Ecto neural progenitor cell (in vitro differentiated cells): Measurements from ENCODE around the gene FCRL6.
A peak's percentile ranks its signal among the peaks of the same experiment; 100 is the strongest.

Experiments
- DNase-seq: peaks from one replicate; pipeline ENCODE4 v3.0.0-alpha.2; 2018; ENCODE audit warnings: low spot score

The FCRL6 gene

DNA sequence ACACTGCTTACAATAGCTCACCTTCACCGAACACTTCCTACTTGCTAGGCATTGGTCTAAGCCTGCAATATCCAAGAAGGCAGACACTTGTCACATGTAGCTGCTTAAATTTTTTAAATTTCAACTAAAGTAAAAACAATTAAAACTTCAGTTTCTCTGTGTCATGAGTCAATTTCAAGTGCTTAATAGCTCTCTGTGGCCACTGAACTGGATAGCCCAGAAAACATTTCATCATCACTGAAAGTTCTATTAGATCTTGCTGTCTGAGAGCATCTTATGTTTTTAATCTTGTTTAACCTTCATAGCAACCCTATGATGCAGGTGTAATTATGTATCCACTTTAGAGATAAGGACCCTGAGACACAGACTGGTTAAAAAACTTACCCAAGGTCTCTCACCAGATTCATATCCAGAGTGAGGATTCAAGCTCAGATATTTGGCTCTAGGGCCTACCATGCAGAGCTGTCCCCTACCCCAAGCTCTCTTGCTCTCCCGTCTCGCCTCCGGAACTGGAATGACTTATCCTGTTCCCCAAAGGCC lies 2.6 kb upstream of the FCRL6 start:
- DNase-seq, result no peak

DNA sequence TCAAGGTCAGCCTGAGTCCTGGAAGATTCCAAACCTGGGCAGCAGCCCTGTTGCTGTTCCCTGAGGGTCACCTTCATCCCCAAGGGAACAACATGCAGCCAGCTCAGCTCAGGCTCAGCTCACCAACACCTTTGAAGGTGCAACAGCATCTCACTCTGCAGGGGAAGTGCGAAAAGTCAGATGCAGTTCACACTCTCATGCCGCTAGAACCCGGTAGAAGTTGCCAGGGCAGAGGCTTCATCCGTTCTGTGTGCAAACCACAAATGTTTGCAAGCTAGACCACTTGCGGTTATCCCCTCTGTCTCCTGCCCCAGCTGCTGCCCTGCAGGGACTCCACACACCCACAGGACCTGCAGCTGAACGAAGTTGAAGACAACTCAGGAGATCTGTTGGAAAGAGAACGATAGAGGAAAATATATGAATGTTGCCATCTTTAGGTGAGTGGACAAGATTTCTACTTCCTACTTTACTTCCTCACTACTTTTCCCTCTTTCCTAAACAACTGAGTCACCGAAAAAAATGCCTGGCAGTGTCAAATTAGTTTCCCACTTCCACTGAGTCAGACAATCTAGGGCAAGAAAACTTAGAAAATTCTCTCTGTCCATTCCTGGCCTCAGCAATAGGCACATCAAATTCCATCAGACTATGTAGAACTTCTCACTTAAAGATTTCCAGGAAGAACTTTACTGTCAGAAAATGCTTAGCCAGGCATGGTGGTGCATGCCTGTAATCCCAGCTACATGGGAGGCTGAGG lies 1.8 kb upstream of the FCRL6 start:
- DNase-seq, result no peak

DNA sequence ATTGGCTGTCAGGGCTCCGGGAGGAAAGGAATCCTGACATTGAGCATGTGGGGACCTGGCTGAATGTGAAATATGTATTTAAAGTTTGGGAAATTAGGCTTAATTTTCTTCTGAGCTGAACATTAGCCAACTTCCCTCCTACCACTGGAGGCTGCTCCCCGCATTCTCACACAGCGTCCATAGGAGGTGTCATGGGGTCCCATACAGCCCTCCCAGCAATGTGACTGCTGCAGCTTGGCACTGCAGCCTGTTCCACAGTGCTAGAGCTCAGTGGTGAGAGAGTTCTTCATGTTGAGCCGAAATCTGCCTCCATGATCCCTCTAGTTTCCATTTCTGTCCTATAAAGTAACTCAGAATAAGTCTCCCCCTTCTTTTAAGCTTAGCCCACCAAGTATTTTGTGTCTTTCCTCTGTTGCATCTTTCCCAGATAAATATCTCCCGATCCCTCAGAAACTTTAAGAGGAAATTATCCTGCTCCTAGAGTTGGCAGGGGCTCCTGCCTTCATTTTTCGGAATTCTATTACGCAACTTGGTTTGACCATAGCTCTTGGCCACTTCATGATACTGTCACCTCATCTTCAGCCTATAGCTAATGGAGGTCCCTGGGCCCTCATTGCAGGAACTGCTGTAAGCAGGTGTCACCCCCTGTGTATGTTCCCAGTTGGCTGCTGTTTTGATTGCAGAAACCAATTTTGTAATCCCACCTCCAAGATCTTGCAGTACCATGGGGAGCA lies 2.0 kb downstream of the FCRL6 start:
- DNase-seq, result no peak

DNA sequence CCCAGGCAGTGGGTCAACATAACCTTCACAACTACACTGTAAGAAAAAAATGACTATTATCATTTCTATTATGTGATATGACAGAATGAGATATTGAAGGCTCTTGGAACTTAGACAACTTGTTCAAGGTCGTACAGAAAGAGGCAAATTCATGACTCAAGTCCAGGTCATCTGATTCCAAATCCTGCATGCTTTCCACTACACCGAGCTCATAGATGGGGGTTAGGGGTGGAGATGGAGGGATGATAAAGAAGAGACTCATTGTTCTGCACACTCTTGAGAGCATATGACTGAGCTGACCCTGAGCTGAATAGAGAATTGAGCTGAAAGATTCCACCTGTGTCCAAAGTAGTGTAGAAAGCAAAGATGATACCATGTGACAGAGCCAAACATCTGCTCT lies 2.8 kb downstream of the FCRL6 start:
- no peak for DNase-seq

DNA sequence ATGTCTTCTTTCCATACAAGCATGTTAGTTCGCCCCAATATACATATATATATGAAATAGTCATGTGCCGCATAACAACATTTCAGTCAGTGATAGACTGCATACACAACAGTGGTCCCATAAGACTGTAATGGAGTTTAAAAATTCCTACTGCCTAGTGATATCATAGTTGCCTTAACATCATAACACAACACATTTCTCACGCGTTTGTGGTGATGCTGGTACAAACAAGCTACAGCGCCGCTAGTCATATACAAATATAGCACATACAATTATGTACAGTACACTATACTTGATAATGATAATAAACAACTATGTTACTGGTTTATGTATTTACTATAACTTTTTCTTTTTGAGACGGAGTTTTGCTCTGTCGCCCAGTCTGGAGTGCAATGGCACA lies 13.8 kb downstream of the FCRL6 start:
- DNase-seq, result no peak

DNA sequence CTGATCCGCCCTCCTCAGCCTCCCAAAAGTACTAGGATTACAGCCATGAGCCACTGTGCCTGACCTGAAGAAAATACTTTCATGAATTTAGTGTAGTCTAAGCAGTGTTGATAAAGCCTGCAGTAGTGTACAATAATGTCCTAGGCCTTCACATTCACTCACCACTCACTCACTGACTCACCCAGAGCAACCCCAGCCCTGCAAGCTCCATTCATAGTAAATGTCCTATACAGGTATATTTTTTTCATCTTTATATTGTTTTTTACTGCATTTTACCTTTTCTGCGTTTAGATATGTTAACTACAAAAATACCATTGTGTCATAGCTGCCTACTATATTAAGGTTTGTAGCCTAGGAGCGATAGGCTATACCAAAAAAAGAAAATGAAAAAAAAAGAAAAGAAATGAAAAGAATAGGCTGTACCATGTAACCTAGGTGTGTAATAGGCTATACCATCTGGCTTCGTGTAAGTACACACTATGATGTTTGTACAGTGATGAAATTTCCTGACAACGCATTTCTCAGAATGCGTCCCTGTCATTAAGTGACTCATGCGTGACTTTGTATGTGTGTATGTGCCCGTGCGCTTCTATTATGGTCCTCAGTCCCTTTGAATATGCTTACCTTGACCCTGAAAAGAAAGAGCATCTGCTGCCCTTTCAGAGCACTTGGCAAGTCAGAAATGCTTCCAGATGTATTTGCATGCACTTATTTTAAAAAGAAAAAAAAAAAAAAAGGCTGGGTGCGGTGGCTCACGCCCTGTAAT lies 15.3 kb downstream of the FCRL6 start:
- no peak for DNase-seq

DNA sequence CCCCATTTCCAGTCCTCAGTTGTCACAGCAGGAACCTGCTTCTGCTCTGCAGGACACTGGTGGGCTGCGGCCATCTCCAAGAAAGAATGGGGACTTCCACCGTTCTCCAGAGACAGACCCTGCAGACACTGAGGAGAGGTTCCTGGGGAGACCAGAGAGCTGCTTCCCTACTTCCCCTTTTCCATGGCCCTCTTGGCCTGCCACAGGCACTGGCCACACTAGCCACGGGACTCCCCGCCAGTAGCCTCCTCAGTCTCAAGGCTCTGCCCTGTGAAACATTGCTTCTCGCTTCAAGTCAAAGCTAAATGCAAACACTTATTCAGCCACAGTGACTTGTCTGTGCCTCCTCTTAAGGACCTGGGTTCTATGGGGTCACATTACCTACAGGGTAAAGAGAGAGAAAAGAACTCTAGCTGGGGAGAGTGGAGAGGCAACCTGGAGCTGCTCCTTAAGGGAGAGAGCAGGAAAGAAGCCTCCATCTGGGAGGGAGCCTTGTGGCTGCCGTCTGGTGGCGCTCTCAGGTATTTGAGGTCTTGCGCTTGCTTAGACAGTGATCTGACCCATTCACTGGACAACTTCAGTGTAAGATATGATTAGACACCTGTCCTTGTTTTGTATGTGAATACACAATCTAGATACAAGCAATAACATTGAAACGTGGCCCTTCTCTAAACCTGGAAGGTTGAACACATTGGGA lies 19.2 kb downstream of the FCRL6 start:
- DNase-seq, result no peak

DNA sequence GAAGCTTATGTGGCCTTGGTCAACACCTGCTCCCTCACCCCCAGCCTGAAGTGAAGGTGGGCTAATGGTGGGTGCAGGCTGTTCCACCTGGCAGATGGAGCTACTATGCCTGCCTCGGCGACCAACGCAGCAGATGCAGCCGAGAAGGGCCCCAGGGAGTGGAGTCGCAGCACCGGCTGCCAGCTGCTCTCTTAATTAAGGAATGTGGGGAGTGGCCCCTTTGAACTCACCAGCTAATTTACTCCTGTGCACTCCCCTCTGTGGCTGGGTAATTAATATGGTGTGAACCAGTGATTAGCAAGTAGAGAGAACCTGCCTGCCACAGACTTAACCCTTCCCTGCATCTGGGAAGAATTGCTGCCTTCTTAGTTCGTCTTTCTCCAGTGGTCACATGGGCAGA lies 21.2 kb downstream of the FCRL6 start:
- DNase-seq, result no peak

DNA sequence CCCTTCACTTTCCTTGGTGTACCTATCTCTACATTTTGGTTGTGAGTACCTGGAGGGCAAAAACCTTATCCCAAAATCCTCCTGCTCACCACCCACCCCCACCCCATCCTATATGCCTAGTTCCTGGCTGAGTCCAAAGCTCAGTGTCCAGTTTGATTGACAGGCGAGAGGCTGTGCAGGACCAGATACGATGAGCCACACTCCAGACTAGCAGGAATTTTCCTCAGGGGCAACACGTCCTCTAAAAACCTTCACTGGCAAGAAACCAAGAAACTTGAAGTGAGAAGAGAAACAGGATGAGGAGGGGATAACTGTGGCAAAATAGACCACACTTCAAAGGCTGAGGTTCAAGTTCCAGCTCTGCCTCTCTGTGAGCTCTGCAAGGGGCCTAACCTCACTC lies 23.4 kb downstream of the FCRL6 start:
- DNase-seq, result no peak

DNA sequence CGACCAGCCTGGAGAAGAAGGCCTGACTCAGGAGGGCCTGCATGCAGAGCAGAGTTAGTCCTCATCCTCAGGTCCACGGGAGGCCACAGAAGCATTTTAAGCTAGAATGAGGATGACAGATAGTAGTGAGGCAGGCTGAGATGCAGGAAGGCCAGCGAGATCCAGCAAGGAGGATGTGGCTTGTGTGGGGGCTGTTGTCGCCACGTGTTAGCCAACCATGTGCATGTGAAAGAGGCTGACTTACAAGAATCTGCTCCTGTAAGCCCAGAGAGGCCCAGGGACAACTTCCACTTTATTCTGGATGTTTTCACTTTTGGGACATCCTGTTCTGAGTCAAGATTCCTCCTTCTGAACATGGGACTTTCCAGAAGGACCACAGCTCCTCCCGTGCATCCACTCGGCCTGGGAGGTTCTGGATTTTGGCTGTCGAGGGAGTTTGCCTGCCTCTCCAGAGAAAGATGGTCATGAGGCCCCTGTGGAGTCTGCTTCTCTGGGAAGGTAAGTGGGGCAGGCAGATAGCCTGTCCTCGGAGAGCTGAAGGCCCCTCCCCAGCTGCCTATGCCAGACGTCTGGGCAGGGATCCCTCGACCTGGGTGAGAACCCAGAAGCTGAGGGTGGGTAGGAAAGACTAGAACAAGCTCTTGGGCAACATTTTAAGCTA lies 24.4 kb downstream of the FCRL6 start, which contains the start of gene SLAMF8:
Gene SLAMF8, plus strand, starts transcription at position 433 of the 661 bp plus-strand sequence. Its CDS starts 26 bp downstream, at position 459.
- DNase-seq, result no peak

DNA sequence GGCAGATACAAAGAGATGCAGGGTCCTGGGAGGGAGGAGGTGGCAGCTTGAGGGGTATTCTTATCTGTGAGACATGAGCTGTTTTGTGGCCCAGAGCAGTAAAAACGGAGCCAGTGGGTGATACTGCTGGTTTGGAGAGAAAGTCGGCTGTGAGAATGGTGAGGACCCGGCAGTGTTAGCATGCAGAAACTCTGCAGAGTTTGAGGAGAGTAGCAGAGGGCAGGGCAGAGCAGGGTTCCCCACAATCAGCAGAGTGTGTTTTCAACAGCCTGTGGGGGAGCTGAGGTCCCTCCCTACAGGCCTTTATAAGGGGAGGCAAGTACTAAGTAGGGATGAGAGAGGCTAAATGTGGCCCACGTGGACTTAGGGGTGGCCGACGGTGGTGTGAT lies 24.9 kb downstream of the FCRL6 start:
- DNase-seq, result no peak

DNA sequence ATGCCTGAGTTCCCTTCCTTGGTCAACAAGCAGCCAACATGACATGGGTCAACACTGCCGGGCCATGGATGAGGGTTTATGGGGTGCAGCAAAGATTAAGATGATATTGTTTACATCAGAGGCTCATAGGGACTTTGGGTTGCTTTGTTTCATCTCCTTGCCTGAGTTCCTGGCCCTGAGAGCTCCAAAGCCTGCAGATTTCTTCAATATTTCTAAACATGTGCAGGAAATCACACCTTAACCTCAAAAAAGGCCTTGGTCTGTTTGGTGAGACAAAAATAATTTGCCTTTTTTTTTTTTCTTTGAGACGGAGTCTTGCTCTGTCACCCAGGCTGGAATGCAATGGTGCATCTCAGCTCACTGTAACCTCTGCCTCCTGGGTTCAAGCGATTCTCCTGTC lies 25.4 kb downstream of the FCRL6 start:
- no peak for DNase-seq

DNA sequence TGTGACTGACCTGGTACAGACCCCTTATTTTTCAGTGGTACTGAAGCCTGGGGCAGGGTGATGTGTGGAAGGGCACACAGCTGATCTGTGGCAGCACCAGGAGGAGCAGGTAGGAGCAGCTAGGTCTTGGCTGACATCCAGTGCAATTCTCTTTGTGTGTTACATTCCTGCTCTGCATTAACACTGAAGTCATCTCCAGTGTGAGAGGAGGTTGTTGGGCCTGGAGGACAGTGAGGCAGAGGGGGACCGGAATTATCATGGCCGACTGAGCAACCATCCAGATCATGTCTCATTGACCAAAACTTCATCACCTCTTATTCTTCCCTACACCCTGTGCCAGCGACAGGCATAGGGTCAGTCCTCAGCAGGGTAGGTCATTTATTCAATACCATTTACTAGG lies 26.0 kb downstream of the FCRL6 start:
- DNase-seq, result no peak

DNA sequence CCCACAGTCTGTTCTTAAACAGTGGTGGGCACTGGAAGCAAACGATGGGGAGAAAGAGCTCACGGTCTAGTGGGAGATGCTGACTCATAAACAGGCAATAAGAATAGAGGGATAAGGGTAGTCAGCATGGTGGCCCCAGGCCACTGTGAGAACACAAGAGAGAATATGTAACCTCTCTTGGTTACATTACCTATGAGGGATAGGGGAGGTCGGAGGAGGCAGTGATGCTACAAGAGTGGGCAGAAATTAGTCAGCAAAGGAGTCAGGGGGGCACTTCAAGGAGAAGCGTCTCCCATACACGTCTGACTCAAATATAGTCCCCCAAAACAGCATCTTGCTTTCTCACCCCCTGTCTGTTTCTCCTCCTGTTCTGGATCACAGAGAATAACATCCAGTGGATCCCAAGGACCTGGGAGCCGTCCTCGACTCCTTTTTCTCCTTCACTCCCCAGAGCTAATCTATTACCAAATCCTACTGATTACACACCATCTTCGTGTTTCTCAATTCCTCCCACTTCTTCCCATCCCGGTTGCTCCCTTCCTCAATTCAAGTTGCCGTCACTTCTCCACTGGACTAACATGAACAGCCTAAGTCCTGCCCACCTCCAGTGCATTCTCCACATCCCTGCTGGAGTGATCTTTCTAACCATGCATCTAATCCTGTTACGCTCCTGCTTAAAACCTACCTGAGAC lies 26.6 kb downstream of the FCRL6 start:
- no peak for DNase-seq

DNA sequence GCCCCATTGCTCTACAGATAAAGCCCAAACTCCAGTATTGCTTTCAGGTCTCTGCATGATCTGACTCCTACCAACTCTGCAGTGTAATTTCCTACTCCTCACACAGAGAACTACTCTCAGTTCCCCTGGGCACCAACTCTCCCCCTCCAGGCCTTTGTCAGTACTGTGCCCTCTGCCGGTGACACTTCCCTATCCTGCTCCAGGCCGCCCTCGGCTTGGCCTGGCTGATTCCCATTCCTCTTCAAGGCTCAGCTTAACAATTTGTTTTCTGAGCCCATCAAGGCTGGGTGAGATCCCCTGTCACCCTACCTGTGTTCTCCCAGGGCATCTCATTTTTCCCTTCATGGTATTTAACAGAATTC lies 27.1 kb downstream of the FCRL6 start:
- DNase-seq, result peak; percentile 68

DNA sequence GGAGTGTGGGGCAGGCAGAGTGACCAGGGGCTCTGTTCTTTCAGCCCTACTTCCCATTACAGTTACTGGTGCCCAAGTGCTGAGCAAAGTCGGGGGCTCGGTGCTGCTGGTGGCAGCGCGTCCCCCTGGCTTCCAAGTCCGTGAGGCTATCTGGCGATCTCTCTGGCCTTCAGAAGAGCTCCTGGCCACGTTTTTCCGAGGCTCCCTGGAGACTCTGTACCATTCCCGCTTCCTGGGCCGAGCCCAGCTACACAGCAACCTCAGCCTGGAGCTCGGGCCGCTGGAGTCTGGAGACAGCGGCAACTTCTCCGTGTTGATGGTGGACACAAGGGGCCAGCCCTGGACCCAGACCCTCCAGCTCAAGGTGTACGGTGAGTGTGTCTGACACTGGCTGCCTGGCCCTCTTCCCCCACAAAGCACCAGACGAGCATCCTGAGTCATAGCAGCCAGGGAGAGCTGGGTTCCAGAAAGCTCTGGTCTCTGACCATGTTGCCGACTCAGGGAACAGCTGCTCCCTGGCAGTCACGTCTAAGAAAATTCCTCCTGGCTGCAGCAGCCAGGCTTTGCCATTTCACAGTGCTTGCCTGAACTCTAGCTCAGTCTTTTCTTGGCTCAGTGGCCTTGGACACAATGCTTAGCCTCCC lies 27.8 kb downstream of the FCRL6 start:
- no peak for DNase-seq

DNA sequence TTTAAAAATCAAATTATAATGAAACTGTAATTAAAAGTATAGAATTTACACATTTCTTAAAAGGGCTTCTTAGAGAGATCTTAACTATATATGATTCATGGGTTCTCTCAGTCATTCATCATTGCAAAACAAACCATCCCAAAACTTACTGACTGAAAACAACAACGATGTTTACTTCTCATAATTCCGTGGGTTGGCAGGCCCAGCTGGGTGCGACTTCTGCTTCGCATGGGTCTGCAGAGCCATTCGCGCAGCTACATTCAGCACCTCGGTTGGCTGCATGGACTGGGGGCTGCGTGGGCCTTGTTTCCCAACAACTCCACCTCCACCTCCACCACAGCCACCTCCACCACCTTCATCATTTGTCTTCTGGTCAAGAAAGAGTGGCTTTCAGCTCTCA lies 28.6 kb downstream of the FCRL6 start:
- DNase-seq, result no peak

DNA sequence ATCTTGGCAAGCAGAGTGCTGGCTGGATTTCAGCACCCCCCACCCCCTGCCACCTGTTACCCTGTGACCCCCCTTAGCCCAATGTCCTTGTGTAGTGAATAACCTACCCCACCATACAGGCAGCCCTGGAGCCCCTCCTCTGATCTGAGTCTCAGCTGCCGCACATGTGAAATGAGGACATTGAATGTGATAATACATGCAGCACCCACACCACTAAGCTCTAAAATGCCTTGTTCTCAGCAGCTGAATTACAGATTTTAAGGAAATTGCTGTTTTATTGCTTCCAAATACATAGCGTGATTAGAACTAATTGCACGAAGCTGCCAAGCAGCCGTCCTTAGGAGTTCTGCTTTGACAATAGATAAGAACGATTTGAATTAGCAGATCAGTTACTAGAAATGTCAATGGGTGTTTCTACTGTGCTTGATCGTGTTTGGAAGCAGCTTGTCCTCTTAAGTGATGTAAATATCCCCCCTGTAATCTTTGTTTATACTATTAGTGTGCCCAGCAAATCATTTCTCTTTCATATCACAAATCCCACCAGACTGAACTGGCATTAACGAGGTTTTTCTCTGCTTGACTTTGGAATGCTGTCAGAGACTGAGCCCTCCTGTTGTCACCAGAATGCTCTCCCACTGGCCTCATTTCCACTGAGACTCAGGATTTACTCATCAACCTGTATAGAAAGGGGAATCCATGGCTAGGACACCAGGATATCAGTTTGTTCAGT lies 29.4 kb downstream of the FCRL6 start:
- DNase-seq, result no peak

DNA sequence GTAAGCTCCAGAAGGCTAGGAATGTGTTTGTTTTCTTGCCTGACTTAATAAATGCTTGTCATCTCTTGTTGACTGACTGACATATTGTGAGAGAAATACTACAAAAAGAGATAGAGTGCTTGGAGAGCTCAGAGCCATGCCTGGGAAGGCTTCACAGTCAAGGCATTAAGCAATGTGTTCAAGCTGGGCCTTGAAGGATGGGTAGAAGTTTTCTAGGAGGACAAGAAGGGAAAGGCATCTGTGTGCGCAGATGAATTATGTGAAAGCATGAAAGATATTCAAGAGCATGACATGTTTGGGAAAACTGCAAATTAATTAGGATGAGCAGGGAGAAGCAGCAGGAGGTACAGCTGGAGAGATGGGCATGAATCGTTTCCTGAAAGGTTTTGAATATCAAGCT lies 30.1 kb downstream of the FCRL6 start:
- DNase-seq, result no peak

DNA sequence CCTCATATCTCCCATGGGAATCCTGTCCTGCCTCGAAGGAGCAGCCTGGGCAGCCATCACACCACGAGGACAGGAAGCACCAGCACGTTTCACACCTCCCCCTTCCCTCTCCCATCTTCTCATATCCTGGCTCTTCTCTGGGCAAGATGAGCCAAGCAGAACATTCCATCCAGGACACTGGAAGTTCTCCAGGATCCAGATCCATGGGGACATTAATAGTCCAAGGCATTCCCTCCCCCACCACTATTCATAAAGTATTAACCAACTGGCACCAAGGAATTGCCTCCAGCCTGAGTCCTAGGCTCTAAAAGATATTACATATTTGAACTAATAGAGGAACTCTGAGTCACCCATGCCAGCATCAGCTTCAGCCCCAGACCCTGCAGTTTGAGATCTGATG lies 33.2 kb downstream of the FCRL6 start:
- DNase-seq, result no peak
